Measurements from ENCODE around the gene AMHR2.
"Not testable (repeated sequence)": the region's sequence is repeated elsewhere in the genome, so short reads cannot be mapped to it uniquely, and the experiment has no call there.

Gene AMHR2

GRCh38 chr12:53418221-53418620, 5.4 kb upstream of the AMHR2 start:
- TF ChIP-seq CTCF (IDR thresholded peaks at IDR 0.05; ENCODE audit: low read depth, low read length), result no peak
- no peak overlapping the region for H3K4me3 ChIP-seq (ENCODE audit: low read depth, low read length)

- TF ChIP-seq CTCF (IDR thresholded peaks at IDR 0.05; ENCODE audit: low read depth, low read length), result no peak
- no peak overlapping the region for H3K4me3 ChIP-seq (ENCODE audit: low read depth, low read length)
Observed at GRCh38 chr12:53419756-53420155, 3.9 kb upstream of the AMHR2 start.

GRCh38 chr12:53422247-53422646, 1.4 kb upstream of the AMHR2 start:
- not testable (repeated sequence) for H3K4me3 ChIP-seq (ENCODE audit: low read depth, low read length)

- TF ChIP-seq CTCF (IDR thresholded peaks at IDR 0.05; ENCODE audit: low read depth, low read length), result no peak
- H3K4me3 ChIP-seq (ENCODE audit: low read depth, low read length), result no peak overlapping the region
Observed at GRCh38 chr12:53424626-53425514, 1.2 kb downstream of the AMHR2 start.

GRCh38 chr12:53425515-53426150, 2.0 kb downstream of the AMHR2 start:
- no peak for TF ChIP-seq CTCF (IDR thresholded peaks at IDR 0.05; ENCODE audit: low read depth, low read length)
- no peak overlapping the region for H3K4me3 ChIP-seq (ENCODE audit: low read depth, low read length)

- no peak for TF ChIP-seq CTCF (IDR thresholded peaks at IDR 0.05; ENCODE audit: low read depth, low read length)
- no peak overlapping the region for H3K4me3 ChIP-seq (ENCODE audit: low read depth, low read length)
Observed at GRCh38 chr12:53427905-53428594, 4.4 kb downstream of the AMHR2 start.

- no peak overlapping the region for H3K4me3 ChIP-seq (ENCODE audit: low read depth, low read length)
- no peak for TF ChIP-seq CTCF (IDR thresholded peaks at IDR 0.05; ENCODE audit: low read depth, low read length)
Observed at GRCh38 chr12:53428741-53429140, 5.1 kb downstream of the AMHR2 start.

All from WI38 (cell line).